GM18520 (cell line): Measurements from ENCODE around the gene SBK2.
"Not testable (repeated sequence)": the region's sequence is repeated elsewhere in the genome, so short reads cannot be mapped to it uniquely, and the experiment has no call there.

Experiments used
- ATAC-seq: cut with Tn5 transposase; IDR thresholded peaks from one replicate; pipeline ENCODE4 v1.9.1; 2021; ENCODE audit not compliant: unreplicated experiment

The SBK2 gene

DNA sequence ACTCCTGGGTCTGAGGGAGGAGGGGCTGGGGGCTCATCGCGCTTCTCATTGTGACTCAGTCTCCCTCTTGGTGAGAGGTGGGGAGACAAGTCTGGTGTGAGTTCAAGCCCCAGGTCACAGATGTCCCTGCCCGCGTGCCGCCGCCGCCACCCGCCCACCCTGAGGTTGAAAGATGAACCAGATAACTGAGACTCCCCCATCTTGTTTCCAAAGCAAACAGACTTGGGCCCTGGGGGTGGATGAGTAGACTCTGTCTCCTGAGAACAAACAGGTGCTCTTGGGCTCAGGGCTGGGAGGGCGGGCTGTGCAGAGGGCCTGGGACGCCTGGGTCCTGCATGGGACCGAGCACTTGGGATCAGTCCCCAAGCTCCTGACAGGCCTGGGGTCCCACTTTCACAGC is 567 bp downstream of the SBK2 start:
- ATAC-seq, result no peak

- no peak for ATAC-seq
Measured at GRCh38 chr19:55535965-55536350, 975 bp downstream of the SBK2 start.

- no peak for ATAC-seq
Measured at GRCh38 chr19:55535173-55535964, 1.6 kb downstream of the SBK2 start.

- not testable (repeated sequence) for ATAC-seq
Measured at GRCh38 chr19:55534280-55534679, 2.7 kb downstream of the SBK2 start.

DNA sequence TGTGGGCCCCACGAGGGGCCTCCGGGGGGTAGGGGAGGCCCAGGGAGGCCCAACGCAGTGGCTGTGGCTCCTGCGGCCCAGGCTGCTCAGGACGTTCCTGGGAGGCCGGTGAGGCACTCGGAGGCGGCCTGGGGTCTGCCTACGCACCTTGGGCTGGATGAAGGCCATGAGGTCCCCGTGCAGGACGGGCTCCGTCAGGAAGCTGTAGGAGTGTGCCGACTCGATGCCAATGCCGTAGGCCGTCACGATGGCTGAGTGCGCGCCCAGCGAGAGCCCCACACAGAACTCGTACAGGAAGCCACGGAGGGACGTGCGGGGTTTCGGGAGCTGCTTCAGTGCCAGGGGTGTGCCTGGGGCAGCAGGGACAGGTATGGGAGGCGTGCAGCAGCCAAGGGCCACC is 5.9 kb downstream of the SBK2 start:
- no peak for ATAC-seq

DNA sequence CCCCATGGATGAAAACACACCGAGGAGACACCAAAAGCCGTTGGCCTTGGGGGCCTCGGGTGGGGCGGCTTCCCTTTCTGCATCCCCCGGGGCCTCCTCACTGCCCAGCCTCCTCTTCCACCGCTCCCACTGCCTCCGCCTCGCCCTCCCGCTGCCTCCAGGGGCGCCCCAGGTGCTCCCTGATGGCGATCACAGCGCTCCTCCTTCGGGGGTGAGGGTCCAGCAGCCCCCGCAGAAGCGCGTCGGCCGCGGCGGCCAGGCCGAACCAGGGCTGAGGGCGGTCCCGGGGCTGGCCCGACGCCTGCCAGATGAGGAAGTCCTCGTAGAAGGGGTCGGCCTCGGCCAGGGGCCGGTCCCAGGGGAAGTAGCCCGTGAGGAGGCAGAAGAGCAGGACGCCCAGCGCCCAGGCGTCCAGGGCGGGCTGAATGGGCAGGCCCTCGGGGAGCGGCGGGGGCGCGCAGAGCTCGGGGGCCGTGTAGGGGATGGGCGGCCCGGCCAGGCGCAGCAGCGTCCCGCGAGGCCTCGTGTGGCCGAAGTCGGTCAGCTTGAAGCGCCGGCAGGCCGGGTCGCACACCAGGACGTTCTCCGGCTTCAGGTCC is 7.2 kb downstream of the SBK2 start:
- ATAC-seq, result no peak

GRCh38 chr19:55528030-55528803 is 8.7 kb downstream of the SBK2 start:
- no peak for ATAC-seq

GRCh38 chr19:55527197-55528029 is 9.5 kb downstream of the SBK2 start:
- ATAC-seq, result no peak

- ATAC-seq, result no peak
Measured at GRCh38 chr19:55526216-55527196, 10.4 kb downstream of the SBK2 start.

DNA sequence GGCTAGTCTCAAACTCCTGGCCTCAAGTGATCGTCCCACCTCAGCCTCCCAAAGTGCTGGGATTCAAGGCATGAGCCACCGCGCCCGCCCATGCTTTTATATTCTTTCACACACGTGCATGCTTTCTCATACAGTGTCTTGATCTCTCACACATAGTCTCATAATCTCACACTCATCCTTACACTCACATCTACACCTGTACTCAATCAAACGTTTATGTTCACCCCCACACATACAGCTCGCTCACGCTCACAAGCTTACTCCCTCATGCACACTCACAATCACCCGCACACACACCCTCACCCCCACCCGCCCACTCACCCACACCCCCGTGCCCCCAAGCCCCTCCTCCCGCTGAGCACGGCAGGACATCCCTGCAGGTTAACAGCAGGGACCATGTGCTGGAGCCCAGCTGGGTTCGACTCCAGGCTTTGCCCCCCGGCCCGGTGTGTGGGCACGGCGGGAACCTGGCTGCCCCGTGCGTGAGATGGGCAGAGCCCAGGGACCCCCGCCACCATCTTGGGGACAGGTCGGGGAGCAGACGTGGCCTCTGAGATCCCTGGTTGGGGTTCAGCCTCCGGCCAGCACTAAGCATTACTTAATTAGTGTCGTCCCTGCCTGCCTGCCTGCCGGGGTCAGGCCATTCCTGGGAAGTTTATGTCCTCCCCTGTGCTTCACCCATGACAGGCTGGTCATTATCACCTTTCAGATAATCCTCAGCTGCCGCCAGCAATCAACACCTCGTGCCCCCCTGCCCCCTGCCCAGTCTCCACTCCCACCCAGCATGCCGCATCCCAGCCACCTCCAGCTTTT is 11.4 kb downstream of the SBK2 start:
- ATAC-seq, result no peak

DNA sequence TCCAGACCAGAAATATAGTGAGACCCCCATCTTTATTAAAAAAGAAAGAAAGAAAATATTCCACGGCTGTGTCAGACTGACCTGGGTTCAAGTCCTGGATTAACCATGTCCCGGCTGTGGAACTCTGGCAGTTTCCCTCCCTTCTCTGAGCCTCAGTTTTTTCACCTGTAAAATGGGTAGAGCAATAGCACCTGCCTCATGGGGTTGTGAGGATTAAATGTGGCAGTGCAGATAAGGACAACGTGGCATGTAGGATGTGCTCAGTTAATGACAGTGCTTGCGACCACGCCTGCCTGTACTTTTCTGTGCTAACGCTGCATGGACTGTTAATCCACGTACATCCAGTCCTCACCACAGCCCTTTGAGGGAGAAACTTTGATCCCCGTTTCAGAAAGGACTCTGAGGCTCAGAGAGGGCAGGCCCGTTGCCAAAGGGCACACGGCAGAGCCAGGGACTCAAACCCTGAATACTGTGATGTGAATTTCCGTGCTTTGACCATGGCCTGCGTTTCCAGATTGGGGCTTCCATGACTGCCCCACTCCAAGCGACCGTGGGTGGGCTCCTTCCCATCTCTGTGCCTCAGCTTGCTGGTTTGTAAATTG is 16.1 kb downstream of the SBK2 start:
- ATAC-seq, result no peak

DNA sequence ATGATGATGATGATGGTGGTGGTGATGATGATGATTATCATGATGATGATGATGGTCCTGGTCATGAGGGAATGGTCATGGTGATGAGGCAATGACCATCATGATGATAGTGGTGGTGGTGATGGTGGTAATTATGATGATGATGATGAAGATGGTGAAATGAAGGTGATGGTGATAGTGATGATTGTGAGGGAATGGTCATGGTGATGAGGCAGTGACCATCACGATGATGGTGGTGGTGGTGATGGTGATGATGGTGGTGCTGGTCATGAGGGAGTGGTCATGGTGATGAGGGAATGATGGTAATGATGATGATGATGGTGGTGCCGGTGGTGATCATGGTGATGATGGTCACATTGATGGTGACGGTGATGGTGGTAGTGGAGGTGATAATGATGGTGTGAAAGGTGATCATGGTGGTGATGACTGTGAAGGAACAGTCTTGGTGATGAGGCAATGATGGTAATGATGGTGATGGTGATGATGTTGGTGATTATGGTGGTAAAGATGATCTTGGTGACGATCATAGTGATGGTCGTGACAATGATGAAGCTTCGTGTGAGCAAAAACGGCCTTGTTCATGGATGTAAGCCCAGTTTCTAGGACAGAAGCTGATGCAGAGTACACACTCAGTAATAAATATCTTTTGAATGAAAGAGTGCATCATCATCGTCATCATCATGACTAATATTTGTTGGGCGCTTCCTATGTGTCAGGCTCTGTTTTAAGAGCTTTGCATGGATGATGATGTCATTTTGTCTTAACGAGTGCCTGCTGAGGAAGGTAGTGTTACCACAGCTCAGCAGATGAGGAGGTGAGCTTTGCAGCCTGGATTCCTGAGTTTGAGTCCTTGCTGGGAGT is 17.3 kb downstream of the SBK2 start:
- ATAC-seq, result no peak

DNA sequence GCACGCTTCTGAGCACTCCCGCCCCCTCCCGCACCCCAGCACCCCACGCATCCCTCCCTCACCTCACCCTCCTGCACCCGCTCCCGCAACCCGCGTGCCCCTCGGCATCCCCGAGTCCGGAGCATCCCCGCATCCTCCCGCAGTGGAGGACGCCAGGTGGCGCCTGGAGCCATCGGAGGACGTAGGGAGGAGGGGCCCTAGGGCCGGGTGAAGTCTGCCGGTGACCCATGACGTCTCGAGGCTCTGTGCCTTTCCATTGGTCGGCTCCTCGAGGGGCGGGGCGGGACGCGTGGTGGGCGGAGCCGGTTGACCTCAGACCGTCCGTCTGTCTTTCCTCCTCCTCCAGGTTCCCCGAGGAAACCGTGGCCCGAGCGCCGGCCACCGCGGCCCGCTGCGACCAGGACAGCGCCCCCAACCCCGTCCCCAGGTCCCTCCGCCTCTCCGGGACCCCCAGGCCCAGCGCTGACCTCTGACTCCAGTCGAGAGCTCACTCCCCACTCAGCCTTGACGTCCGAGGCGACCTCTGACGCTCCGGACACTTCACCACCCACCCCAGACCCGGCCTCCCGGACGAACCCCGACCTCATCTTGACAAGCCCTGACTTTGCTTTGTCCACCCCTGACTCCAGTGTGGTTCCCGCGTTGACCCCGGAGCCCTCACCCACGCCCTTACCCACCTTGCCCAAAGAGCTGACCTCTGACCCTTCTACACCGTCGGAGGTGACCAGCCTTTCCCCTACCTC is 19.9 kb downstream of the SBK2 start:
- peak; percentile 92 for ATAC-seq

GRCh38 chr19:55508120-55508519 is 28.8 kb downstream of the SBK2 start:
- no peak for ATAC-seq

DNA sequence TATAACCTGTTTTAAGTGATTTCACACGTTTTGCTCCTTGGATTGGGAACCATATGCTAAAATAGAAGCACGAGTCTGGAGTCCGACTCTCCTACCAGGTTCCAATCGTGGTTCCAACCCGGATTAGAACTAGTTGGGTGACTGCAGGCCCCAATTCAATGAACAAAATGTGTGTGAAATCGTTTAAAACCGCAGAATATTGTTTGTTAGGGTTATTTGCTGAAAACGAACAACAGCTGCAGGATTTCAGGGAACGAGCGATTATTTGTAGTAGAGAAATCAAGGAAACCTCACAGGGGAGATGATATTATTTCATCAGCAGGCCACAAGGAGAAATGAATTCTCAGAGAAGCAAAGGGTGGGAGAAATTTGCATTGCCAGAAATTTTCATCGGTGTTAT is 32.0 kb downstream of the SBK2 start:
- ATAC-seq, result no peak

DNA sequence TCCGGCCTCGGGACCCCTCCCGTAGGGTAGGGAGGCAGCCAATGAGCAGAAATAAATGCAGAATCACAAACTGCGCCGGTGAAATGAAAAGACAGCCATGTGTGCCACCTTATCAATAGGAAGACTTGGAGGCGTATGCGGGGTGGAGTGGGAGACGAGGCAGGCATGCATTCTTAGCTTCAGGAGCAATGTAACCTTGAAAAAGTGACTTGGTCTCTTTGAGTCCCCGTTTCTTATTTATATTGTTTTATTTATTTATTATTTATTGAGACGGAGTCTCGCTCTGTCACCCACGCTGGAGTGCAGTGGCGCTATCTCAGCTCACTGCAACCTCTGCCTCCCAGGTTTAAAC is 32.7 kb downstream of the SBK2 start:
- ATAC-seq, result no peak
